ENCODE data around the gene JMJD8. TPM values are rescaled to one million over a fixed set of nuclear protein-coding genes. Genes with fewer than 3 reads are reported as not detected.

The JMJD8 gene
- total RNA-seq, 1 donor from 2014 or later, result 158 TPM

- Histone ChIP-seq H3K4me3 (no peak overlapping the region), H3K27me3 (no peaks in the 10 kb centered on the region), H3K9me3 (no peaks in the 10 kb centered on the region), H3K36me3 (peaks cover 12 to 13% of the 10 kb centered on the region in 2 donors), H3K27ac (peak overlapping the region; percentile 58 to 99), H3K4me1 (peaks cover 11 to 26% of the 10 kb centered on the region in 2 donors)
- DNase-seq (ENCODE audit: low spot score in 2 of 2), result no peak
- intact Hi-C loops (cut with DNase I), result loop anchor here (5.0 kb wide), 1 partner anchor 974 kb away; the partner anchor contains the start of genes CRAMP1 and IFT140
- TF ChIP-seq CTCF (IDR thresholded peaks at IDR 0.05), result no peak
Measured at GRCh38 chr16:638034-638543, 46.0 kb downstream of the JMJD8 start.

GRCh38 chr16:637081-638018 is 46.8 kb downstream of the JMJD8 start:
- DNase-seq (ENCODE audit: low spot score in 2 of 2), result no peak
- H3K27me3 ChIP-seq, result no peaks in the 10 kb centered on the region
- H3K36me3 ChIP-seq, result peaks cover 12 to 17% of the 10 kb centered on the region in 2 donors
- H3K9me3 ChIP-seq, result no peaks in the 10 kb centered on the region
- peak overlapping the region; percentile 81 to 97 for H3K4me3 ChIP-seq
- no peak for TF ChIP-seq CTCF (IDR thresholded peaks at IDR 0.05)
- H3K27ac ChIP-seq, result peak overlapping the region; percentile 94 to 99
- H3K4me1 ChIP-seq, result peaks cover 6 to 19% of the 10 kb centered on the region in 2 donors
- intact Hi-C loops (cut with DNase I), result loop anchor here (1.0 to 5.0 kb wide), 5 partner anchors 12 to 975 kb away; partner anchors contain the start of genes CAPN15, CRAMP1, IFT140 and STUB1

- peak; percentile 80 to 98 for DNase-seq (ENCODE audit: low spot score in 2 of 2)
- H3K4me3 ChIP-seq, result peak within 1 kb of the TSS; percentile 81 to 97
- no peaks in the 10 kb centered on the region for H3K27me3 ChIP-seq
- peaks cover 12 to 17% of the 10 kb centered on the region in 2 donors for H3K36me3 ChIP-seq
- no peaks in the 10 kb centered on the region for H3K9me3 ChIP-seq
- H3K4me1 ChIP-seq, result peaks cover 6 to 18% of the 10 kb centered on the region in 2 donors
- intact Hi-C loops (cut with DNase I), result loop anchor here (1.0 to 5.0 kb wide), 6 partner anchors 13 to 976 kb away; partner anchors contain the start of genes CAPN15, CRAMP1, IFT140 and STUB1
- peak in 1 of 3 experiments; percentile 12 for TF ChIP-seq CTCF (IDR thresholded peaks at IDR 0.05)
- H3K27ac ChIP-seq, result peak within 1 kb of the TSS; percentile 94 to 99
Measured at GRCh38 chr16:636206-637080, 47.7 kb downstream of the JMJD8 start, which contains the start of gene METTL26. METTL26 (minus strand) TSS chr16:636305; CDS start chr16:636290, 15 bp downstream.

GRCh38 chr16:635573-636205 is 48.4 kb downstream of the JMJD8 start:
- intact Hi-C loops (cut with DNase I), result loop anchor here (1.0 to 5.0 kb wide), 5 partner anchors 25 to 977 kb away; partner anchors contain the start of genes CAPN15, CRAMP1, IFT140 and STUB1
- H3K9me3 ChIP-seq, result no peaks in the 10 kb centered on the region
- peak overlapping the region; percentile 94 to 99 for H3K27ac ChIP-seq
- peaks cover 12 to 17% of the 10 kb centered on the region in 2 donors for H3K36me3 ChIP-seq
- no peak for DNase-seq (ENCODE audit: low spot score in 2 of 2)
- H3K4me1 ChIP-seq, result peaks cover 6 to 17% of the 10 kb centered on the region in 2 donors
- no peaks in the 10 kb centered on the region for H3K27me3 ChIP-seq
- no peak for TF ChIP-seq CTCF (IDR thresholded peaks at IDR 0.05)
- peak overlapping the region; percentile 81 to 97 for H3K4me3 ChIP-seq
